Stimulated activated CD4-positive, alpha-beta T cell treated with anti-CD3 and anti-CD28 coated beads, TNF-alpha, amount 100 ng/mL, for 48 hours (primary cell): ENCODE results near the gene AMN.
"Not testable (repeated sequence)": the region's sequence is repeated elsewhere in the genome, so short reads cannot be mapped to it uniquely, and the experiment has no call there.

Experiments used
- DNase-seq, 3 donors: peaks; one replicate each; pipeline ENCODE4 v3.0.0-alpha.2; 2020; ENCODE audit warnings: low read depth in 3 of 3

Gene AMN

DNA sequence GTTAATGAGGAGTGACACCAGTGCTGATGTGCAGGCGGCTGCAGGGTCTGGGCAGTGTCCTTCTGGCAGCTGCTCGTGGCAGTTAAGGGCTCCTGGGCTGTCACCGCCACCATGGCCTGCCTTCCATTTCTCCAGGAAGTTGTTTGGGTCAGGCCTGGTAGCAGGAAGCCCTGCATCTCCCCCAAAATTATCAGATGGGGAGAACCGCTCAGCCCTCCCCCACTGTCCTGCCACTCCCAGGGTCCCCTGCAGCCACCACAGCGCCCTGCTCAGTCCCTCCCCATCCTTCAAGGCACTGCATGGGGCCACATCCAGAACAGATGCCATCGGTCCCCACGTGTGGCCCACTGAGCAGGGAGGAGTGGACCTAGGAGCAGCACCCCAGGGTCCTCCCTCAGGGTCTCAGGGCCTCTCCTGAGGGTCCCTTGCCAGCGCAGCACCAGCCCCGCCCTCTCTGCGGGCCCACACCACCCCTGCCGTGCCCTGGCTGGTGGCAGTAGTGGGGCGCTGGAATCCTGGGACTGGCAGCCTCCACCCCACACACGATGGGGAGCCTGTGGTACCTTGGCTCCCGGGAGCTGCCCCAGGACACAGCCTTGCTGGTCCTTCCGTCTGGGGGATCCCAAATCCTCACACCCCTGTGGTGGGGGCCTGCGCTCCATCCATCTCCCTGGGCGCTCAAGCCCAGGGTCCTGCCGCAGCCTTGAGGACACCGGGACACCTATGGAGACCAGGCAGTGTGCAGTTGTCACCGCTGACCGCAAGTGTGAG lies 10.3 kb upstream of the AMN start:
- DNase-seq: no peak

DNA sequence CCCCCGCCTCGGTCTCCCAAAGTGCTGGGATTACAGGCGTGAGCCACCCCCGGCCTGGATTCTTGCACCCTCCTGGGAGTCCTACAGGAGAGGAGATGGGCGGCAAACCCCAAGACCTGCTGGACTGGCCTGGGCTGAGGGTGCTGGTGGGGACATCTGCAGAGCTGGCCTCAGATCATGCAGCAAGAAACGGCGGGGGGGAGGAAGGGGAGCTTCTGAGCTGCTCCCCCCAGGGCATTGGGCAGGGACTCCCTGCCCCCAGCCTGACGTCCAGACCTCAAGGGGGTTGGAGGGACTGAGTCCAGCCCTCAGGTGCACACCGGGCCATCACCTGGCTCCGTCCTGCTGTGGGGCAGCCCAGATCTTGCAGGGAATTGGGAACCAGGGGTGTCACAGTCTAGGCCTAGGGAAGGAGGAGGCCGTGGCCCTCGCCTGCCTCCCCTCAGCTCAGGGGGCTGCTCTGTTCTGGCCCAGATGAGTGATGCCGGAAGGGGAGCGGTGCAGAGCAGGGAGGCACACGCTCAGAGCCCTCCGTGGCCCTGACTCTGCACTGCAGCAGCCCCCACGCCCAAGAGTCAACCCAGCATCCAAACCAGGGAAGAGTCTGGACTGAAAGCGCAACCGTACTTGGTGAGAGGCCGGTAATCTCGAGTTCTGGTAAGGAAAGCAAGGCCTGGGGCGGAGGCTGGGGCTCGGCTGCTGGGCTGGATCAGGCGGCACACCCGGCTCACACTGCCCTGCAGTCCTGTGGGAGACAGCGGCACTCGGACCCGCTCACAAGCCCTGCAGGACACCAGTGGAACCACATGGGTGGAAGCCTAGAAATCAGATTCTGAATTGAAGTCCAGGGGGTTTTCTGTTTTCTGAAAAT lies 8.9 kb upstream of the AMN start:
- DNase-seq: no peak

DNA sequence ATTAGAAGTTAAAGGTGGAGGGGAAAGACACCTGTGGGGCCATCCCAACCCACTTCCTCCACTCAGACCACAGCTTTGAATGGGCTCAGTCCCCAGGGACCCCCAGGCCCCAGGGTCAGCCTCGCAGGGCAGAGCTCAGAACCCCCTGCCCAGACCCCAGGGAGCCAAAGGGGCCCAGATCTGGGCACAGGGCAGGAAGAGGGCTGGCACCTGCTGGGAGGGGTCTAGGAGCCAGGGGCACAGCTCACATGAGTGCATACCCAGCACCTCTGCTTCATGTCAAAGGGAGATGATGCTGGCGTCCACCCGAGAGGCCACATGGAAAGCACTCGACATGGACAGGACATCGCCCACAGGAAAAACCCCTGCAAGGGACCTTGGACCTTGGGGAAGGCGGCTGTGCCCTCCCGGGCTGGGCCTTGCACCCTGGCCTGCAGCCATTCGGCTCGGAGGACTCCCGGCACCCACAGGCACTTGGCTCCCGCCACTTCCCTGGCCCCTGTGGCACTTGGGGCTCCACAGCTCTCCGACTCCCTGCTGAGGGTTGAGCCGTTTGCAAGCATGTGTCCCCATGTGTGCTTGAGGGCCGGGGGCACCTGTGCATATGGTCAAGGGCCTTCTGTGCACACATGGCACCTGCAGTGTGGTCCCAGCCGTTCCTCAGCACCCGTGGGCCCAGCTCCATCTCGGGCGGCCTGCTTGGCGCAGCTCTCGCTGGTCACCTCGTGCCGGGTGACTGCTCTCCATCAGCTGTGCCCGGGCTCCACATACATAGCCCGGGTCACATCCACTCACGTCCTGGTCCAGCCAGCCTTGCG lies 7.8 kb upstream of the AMN start:
- no peak for DNase-seq

DNA sequence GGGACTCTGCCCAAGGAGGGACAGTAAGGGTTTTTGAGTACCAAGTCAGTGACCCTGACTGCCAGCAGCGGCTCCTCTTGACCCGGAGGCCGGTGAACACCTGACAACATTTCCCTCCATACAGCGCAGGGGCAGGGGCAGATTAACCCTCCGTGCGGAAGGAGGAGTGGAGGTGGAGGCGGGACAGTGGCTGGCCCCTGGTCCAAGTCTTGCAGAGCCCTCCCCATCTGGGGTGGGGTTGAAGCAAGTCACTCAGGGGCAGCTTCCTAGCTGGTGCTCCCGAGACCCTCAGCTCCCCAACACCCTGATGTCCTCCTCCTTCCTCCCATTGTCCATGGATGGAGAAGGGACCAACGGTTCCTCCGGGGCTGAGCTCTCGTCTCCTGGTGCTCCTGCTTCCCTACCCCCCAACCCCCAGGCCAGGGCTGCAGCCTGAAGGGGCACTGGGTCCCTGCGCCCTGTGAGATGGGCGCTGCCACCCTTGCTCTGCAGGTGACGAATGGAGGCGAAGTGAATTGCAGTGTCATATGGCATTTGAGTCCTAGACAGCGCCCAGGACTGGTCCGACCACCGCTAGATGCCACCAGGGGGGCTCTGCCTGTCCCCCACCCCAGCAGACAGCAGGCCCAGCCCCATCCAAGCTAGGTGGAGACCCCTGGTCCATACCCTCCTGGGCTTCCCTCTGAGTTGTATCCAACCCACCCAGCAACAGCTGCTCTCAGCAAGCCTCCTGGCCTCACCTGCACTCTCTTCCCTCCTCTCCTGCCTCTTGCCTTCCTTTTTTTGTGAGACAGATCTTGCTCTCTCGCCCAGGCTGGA lies 7.0 kb upstream of the AMN start:
- no peak for DNase-seq

DNA sequence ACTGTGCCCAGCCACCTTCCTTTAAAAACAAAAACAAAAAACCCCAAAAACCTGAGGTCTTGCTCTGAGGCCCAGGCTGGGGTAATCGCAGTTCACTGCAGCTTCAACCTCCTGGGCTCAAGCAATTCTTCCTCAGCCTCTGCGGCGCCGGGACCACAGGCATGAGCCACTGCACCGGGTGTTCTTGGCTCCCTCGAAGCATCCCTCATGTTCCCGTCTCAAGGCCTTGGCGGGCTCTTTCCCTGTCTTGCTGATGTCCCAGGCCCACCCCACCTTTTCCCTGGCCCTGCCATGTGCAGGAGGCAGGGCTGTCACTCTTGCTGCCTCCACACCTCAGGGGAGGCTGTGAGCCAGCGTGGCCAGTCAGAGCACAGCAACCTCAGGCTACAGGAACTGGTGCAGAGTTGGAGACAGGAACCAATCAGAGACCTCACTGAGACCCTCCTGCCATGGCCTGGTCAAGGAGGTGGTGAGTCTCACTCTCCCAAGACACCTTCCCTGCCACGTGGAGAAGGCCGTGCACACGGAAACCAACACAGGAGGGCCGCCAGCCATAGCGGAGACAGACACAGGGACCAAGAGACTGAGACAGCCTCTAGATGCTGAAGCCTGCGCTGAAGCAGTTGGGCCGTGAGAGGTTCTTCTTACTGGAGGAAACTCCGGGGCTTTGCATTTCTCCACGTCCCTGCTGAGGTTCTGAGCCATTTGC lies 6.0 kb upstream of the AMN start:
- no peak for DNase-seq

DNA sequence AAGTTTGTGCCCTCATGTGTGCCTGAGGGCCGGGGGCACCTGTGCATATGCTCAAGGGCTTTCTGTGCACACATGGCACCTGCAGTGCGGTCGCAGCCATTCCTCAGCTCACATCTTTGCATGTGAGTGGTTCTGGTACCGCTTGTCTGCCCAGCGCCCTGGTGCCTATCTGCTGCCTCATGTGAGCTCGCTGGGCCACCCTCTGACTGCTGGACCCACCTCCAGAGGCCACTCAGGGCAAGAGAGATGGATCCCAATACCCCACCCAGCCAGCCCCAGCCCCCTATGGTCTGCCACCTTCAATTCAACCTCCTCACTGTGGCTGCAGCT lies 5.4 kb upstream of the AMN start:
- DNase-seq: no peak

DNA sequence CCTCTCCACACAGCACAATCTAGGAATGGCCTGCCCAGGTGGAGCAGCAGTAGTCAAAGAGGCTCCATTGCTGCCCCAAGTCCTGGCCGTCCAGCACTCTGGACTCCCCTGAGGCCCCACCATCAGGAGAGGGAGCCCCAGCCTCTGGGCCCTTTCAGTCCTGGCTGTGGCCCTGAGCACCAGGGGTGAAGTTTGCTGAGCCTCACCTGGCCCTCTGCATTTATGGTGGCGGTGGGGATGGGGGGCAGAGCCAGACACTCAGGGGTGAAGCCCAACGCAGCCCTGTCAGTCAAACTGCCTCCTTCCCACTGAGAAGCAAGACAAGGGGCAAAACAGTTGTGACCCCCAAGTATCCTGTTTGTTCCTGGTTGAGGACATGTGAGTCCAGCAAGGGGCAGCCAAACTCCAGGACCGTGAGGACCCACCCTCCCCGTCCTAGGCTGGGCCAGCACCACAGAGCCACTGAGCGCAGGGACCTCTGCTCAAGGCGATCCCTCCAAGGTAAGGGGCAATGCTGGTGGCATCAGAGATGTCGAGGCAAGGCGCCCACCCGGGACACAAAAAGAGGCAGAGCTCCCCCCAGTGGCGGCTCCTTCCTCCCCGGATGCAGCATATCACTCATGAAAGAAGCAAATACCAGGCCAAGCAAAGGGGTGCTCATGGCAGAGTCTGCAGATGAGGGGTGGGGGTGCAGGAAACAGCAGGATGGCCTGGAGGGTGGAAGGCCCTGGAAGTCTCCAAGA lies 4.8 kb upstream of the AMN start:
- DNase-seq: peak; percentile 18 to 45 (median 35)

DNA sequence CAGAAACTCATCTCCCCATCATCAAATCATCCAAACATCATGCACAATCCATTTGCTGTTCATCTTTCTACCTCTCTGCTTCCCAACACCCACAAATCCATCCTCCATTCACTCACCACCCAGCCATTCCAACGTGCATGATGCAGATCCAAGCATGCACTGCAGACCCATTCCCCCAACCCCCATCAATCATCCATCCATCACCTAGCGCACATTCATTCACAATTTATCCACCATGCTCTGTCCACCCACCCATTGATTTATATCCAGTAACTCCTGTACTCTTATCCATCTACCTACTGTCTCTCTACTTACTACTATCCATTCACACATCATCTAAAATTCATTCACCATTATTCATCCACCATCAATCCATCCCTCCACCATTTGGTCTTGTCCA lies 4.0 kb upstream of the AMN start:
- DNase-seq: no peak

DNA sequence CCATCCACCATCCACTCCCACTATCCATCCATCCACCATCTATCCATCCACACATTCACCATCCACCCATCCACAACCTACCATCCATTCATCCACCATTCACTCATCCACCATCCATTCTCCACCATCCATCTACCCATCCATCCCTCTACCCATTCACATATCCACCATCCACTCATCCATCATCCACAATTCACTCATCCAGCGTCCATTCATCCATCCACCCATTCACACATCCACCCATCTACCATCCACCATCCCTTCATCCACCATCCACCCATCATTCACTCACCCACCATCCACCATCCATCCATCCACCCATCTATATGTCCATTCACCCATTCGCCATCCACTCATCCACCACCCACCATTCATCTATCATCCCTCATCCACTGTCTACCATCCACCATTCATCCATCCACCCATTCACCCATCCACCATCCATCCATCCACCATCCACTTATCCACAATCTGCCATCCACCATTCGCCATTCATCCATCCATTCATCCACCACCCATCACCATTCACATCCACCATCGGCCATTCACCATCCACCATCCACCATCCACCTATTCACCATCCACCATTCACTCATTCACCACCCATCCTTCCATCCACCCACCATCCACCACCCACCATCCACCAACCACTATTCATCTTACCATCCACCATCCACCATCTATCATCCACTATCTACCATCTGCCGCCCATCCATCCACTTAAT lies 2.0 kb upstream of the AMN start:
- no peak for DNase-seq

DNA sequence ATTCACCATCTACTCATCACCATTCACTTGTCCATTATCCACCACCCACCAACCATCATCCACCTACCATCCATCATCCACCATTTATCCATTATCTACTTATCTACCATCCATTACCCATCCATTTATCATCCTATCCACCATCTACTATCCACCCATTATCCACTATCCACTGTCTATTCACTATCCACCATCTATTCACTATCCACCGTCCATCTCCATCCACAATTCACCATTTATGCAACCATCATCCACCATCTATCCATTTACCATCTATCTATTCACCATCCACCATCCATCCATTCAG lies 1.5 kb upstream of the AMN start:
- no peak for DNase-seq

DNA sequence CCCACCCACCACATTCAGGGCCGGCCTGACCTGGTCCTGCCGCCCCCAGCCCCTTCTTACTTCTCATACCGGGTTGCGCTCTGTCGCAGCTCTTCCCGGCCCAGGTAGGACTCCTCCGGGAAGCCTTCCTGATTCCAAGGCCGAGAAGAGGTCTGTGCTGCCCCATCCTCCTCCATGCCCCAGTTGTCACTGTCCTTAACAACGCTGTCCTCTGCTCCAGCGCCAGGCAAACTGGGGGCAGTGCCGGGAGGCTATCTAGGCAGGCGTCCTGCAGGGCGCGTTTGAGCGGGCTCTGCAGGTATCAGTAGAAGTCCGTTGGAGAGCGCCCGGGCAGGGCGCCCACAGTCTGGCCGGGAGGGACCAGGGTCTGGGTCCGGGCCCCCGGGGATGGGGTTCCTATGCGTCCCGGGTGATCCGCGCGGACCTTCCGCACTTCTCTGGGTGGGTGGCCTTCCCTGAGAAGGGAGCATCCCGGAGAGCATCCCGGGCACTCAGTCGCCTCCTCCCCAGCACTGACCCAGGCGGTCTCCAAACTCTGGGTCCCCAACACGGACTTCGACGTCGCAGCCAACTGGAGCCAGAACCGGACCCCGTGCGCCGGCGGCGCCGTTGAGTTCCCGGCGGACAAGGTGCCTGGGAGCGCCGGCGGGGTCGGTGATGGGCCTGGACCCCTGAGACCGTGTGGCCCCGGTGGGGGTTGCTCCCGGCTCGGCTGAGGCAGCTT lies 900 bp downstream of the AMN start:
- no peak for DNase-seq

DNA sequence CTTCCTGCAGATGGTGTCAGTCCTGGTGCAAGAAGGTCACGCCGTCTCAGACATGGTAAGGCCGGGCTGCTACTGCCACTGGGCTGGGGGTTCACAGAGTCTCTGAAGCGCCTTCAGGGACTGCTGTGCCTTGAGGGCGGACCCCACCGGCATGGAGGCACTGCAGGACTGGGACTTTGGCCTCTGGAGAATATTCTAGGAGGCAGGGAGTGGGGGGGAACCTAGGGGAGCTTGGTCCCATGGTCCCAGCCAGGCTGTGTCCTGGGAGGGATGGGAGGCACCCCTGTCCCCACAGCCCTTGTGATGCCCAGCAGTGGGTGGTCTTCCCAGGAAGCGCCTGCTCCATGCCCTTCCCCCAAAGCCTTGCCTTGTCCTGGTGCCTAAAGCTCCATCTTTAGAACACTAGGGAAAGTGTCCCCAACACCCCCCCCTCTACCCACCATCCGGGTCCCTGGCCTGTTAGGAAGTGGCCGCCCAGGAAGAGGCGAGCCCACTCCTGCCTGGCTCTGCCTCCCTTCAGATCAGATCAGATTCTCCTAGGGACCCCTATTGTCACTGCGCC lies 1.5 kb downstream of the AMN start:
- DNase-seq: no peak

DNA sequence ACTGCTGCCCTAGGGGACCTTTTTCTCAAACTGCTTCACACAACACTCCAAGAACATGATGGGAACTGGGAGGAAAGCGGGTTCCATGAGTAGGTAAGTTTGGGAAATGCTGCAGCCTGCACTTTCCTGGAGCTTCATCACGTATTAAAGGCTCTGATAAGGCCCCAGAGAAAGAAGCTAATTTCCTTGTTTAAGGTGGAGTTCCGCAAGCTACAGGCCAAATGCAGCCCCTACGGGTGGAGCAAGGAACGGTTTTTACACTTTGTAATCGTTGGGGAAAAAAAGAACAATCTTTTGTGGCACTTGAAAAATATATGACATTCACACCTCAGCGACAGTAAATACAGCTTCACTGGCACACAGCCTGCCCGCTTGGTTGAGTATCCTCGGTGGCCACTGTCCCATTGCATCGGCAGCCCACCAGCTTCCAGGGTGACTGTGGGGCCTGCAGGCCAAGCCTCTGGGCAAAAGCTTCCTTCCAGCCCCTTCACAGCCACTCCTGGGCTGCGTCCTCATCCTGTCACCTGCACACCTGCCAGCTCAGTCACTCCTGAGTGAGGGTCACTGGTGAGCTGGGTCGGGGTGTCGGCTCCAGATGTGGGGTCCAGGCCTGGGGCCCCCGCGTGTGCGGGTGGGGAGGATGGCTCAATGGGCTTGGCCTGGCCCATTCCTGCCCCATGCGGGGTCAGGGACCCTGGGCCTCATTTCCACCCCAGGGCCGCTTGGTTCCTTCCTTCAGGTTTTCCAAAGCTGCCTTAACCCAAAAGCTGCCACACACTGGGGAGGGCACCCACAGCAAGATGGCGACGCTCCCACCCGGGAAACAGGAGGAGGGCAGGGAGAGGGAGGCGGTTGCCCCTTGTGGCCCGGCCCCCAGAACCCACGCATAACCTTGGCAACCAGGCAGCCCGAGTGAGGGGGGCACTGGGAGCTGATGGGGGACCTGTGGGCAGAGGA lies 2.4 kb downstream of the AMN start:
- no peak for DNase-seq

DNA sequence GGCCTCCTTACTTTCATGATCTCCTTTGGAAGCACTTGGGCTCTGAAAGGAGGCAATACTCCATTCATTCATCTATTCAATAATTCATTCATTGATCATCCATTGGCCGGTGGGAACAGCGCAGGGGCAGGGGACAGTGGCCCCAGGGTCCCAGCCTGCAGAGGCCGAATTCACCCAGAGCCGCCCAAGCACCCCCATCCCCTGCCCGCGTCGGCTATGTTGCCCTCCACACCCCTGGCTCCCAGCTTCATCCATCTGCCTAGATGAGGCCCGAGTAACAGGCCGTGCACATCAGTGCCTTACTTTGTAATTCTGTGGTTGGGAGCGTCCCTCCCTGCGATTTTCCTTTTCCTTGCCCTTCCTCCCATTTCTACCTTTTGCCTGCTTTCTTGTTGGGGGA lies 3.2 kb downstream of the AMN start:
- DNase-seq: no peak

DNA sequence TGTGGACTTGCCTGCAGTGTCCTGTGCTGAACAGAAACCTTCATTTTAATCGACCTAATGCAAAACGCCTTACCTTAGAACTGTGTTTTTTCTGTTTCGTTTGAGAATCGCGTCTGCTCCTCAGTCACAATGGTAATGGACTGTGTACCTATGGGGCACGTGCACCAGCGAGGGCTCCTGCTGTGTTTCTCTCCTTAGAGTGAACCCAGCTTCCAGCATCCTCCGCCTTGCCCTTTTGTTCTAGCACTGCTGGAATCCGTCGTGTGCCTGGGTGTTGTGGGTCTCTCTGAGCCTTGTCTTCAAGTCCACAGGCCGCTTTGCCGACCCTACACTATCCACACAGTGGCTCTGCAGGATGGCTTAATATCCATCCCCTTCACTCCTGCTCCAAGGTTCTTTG lies 3.6 kb downstream of the AMN start:
- no peak for DNase-seq

DNA sequence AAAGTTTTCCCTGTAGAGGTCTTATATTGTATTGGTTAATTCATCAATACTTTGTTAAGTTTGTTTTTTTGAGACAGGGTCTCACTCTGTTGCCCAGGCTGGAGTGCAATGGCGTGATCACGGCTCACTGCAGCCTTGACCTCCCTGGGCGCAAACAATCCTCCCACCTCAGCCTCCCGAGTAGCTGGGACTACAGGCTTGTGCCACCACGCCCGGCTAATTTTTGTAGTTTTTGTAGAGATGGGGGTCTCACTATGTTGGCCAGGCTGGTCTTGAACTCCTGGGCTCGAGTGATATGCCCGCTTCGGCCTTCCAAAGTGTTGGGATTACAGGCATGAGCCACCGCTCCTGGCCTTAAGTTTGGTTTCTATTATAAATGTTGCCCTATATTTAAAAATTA lies 4.4 kb downstream of the AMN start:
- not testable (repeated sequence) for DNase-seq

DNA sequence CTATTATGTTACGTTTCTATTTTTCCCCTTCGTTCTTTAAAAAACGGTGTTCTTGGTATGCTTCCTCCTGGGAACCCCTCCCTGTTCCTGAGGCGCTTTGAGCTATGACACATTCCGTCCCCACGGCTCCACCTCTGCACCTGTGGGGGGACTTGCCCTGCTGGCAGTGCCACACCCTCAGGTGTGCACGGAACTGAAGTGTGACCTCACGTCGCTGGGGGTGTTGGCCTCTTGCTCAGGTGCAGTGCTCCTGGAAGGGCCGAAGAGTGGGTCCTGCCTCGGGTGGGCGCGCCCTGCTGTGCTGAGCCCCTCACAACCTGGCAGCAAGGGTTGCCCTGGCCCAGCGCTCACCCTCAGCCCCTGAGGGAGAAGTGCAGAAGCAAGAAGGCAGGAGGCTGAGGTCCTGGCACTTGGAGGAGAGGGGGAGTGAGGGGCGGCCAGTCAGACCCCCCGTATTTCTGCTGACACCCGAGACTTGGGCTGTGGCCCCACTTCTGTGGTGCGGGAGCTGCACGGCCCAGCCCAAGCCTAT lies 4.9 kb downstream of the AMN start:
- DNase-seq: no peak
